Ovary (tissue), 3 donors: ENCODE measurements around the gene EPHA5.

Experiments used
- POLR2A ChIP-seq: fragments of 450-650 bp; IDR thresholded peaks from one replicate; pipeline ENCODE4 v1.6.1; 2017; ENCODE audit warnings: antibody characterized with exemption, mild to moderate bottlenecking, moderate library complexity
- TF ChIP-seq, protein P1 (sequence below), 3 donors: fragments of 450-650 bp in 2 of 3; fragments of 200-600 bp in 1 of 3; IDR thresholded peaks; one replicate each; pipeline versions ENCODE4 v1.5.1 to v1.8.0; 2016 to 2022; ENCODE audit warnings: antibody characterized with exemption in 3 of 3, mild to moderate bottlenecking in 1 of 3
- donor health status: DM: no; HTN: no; CAD: no.

DNA sequence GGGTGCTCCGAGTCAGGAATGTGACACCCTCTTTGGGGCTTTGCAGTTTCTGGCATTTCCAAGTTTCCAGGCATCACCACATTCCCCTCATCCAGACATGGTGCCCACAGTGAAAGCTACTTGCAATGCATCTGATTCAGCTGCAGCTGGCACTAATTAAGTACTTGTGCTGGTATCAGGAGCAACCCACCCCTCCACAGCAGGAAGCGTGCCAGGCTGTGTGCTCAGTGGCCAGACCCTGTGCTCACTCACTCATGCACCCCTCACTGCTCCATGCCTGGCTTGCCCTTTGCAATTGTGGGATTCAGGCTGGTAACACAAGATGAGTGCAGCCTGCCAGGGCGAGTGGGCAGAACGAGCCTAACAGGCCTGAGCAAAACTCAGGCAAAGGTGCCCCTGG lies 271.2 kb downstream of the EPHA5 start:
- no peak for TF ChIP-seq POLR2A
- TF ChIP-seq, protein P1, sequence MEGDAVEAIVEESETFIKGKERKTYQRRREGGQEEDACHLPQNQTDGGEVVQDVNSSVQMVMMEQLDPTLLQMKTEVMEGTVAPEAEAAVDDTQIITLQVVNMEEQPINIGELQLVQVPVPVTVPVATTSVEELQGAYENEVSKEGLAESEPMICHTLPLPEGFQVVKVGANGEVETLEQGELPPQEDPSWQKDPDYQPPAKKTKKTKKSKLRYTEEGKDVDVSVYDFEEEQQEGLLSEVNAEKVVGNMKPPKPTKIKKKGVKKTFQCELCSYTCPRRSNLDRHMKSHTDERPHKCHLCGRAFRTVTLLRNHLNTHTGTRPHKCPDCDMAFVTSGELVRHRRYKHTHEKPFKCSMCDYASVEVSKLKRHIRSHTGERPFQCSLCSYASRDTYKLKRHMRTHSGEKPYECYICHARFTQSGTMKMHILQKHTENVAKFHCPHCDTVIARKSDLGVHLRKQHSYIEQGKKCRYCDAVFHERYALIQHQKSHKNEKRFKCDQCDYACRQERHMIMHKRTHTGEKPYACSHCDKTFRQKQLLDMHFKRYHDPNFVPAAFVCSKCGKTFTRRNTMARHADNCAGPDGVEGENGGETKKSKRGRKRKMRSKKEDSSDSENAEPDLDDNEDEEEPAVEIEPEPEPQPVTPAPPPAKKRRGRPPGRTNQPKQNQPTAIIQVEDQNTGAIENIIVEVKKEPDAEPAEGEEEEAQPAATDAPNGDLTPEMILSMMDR (IDR thresholded peaks at IDR 0.05) = no peak
